HUES48 (cell line): Measurements from ENCODE around the gene HES1.

ENCODE experiments used
- H3K27ac ChIP-seq: one replicate; pipeline ENCODE4 v1.7.0; 2013; ENCODE audit warnings: low read depth, low read length, inconsistent platforms
- H3K27me3 ChIP-seq: 2 replicates; pipeline ENCODE4 v1.6.1; 2013; ENCODE audit warnings: mild to moderate bottlenecking, low read length; ENCODE audit not compliant: control insufficient read depth, insufficient read depth
- H3K36me3 ChIP-seq: 2 replicates; pipeline ENCODE4 v1.6.1; 2013; ENCODE audit warnings: low read length; ENCODE audit not compliant: control insufficient read depth, insufficient read depth
- H3K4me1 ChIP-seq: 2 replicates; pipeline ENCODE4 v1.6.1; 2013; ENCODE audit warnings: mild to moderate bottlenecking, low read length; ENCODE audit not compliant: control insufficient read depth, insufficient read depth
- H3K4me3 ChIP-seq: 2 replicates; pipeline ENCODE4 v1.5.1; 2013; ENCODE audit warnings: mild to moderate bottlenecking, low read depth, low read length
- H3K9ac ChIP-seq: 2 replicates; pipeline ENCODE4 v1.6.1; 2013; ENCODE audit warnings: mild to moderate bottlenecking, low read depth, low read length, moderate library complexity
- H3K9me3 ChIP-seq: 2 replicates; pipeline ENCODE4 v1.6.1; 2013; ENCODE audit warnings: low read length; ENCODE audit not compliant: control insufficient read depth, insufficient read depth

Gene HES1

DNA sequence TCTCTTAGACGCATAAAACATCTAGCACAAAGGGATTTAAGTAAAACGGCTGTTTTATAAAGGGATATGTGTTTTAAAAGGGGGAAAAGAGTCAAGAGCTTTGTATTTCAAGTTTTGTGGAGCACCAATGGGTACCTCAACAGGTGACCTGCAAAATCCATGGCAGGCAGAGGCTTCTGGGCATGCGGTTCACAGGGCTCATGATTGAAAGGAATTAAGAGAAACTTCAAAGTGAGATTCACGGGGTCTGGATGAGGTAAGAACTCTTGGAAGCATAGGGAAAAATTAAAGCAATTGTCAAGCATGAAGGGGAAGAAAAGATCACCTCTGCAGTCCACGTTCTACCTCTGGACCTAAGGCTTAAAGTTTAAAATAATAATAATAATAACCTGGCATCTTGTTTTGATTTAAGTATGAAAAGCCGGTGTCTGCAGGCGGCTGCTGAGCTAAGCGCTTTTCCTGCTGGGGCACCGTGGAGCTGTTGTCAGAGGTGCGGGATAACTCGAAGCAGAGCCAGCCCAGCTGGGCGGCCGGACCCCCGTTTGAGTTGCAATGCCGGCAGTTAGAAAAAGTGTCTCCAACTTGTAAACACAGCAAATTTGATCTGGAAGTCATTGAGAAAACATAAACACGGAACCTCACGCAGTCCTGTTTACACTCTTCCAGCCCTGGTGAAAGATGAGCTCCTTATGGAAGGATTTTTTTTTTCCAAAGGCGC is 40.5 kb downstream of the HES1 start:
- H3K27ac ChIP-seq = no peak overlapping the region
- no peak overlapping the region for H3K9ac ChIP-seq
- H3K9me3 ChIP-seq = no peaks in the 10 kb centered on the region
- H3K4me1 ChIP-seq = peaks cover 22% of the 10 kb centered on the region
- H3K4me3 ChIP-seq = no peak overlapping the region
- 0 out of 2 replicates have a peak, but pooled peaks cover 4% of the 10 kb centered on the region for H3K27me3 ChIP-seq
- no peaks in the 10 kb centered on the region for H3K36me3 ChIP-seq

DNA sequence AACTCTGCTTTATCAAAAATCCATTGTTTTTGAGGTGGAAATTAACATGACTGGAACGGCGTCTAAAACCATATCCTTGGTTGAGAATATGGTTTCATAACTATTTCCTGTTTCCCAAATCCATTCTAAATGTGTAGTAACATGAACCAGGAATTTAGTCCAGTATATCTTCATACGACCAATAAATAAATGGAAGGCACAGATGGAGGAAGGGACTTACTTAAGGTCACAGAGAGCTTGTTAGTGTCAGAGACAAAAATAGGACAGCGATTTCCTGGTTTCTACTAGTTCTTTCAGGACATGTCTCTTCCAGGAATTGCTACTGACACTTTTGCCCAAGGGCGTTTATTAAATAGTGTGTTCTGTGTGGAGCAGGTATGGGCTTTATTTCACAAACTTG is 41.2 kb downstream of the HES1 start:
- Histone ChIP-seq H3K9ac (no peak overlapping the region), H3K4me3 (no peak overlapping the region), H3K36me3 (no peaks in the 10 kb centered on the region), H3K4me1 (peaks cover 27% of the 10 kb centered on the region), H3K27me3 (0 out of 2 replicates have a peak, but pooled peaks cover 4% of the 10 kb centered on the region), H3K27ac (no peak overlapping the region), H3K9me3 (no peaks in the 10 kb centered on the region)

DNA sequence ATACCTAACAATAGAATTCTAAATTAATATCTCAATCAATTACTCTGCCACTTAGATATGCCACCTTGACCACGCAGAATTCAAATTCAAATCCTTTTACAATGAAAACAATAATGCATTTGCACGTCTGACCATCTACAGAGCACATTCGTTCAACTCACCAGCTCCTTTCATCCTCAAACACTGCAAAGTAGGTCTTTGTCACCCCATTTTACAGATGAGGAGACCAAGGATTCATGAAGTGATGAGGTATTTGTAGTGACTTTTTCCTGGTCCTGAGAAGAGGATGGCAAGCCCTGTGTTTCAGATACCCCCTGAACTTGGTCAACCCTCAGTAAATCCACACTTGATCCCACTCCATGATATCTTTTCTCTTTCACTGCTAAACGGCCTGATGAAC is 42.2 kb downstream of the HES1 start:
- H3K9ac ChIP-seq = no peak overlapping the region
- H3K36me3 ChIP-seq = no peaks in the 10 kb centered on the region
- H3K4me3 ChIP-seq = no peak overlapping the region
- no peaks in the 10 kb centered on the region for H3K9me3 ChIP-seq
- peaks cover 28% of the 10 kb centered on the region for H3K4me1 ChIP-seq
- no peak overlapping the region for H3K27ac ChIP-seq
- 0 out of 2 replicates have a peak, but pooled peaks cover 4% of the 10 kb centered on the region for H3K27me3 ChIP-seq

DNA sequence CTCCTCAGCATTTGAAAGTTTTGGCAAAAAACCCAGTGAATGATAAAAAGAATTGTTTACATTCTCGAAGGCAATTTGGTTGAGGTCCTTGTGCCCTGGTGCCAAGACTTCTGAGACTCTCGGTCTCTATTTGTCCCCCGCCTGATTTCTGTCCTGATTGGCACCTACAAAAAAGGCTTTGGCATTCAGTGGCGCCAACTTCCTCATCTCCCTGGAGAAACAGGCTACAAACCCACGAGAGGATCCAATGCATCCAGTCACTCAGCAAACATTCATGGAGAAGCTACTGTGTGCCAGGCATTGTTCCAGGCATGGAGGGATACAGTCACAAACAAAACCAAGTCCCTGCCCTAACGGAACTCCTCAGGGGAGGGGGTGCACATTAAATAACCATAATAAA is 42.7 kb downstream of the HES1 start:
- no peaks in the 10 kb centered on the region for H3K36me3 ChIP-seq
- 0 out of 2 replicates have a peak, but pooled peaks cover 4% of the 10 kb centered on the region for H3K27me3 ChIP-seq
- no peaks in the 10 kb centered on the region for H3K9me3 ChIP-seq
- no peak overlapping the region for H3K4me3 ChIP-seq
- H3K9ac ChIP-seq = no peak overlapping the region
- no peak overlapping the region for H3K27ac ChIP-seq
- H3K4me1 ChIP-seq = peaks cover 34% of the 10 kb centered on the region

DNA sequence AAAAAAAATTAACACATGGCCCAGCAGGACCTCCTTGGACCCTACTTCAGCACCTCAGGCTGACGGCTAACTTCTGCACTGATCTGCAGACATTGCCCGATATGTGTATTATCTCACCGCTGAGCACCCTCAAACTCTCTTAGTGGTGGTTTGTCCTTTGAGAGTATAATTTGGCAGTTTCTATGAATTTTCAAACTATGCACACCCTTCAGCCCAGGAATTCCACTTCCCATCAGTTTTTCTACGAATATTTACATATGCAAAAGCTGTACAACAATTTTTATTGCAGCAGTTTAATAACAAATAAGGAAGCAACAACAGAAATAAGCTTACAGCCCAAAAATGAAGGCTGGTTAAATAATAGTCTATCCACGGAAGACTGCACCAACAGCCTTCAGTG is 44.6 kb downstream of the HES1 start:
- Histone ChIP-seq H3K27me3 (0 out of 2 replicates have a peak, but pooled peaks cover 4% of the 10 kb centered on the region), H3K27ac (no peak overlapping the region), H3K36me3 (no peaks in the 10 kb centered on the region), H3K4me3 (no peak overlapping the region), H3K9ac (no peak overlapping the region), H3K9me3 (no peaks in the 10 kb centered on the region), H3K4me1 (peaks cover 44% of the 10 kb centered on the region)

DNA sequence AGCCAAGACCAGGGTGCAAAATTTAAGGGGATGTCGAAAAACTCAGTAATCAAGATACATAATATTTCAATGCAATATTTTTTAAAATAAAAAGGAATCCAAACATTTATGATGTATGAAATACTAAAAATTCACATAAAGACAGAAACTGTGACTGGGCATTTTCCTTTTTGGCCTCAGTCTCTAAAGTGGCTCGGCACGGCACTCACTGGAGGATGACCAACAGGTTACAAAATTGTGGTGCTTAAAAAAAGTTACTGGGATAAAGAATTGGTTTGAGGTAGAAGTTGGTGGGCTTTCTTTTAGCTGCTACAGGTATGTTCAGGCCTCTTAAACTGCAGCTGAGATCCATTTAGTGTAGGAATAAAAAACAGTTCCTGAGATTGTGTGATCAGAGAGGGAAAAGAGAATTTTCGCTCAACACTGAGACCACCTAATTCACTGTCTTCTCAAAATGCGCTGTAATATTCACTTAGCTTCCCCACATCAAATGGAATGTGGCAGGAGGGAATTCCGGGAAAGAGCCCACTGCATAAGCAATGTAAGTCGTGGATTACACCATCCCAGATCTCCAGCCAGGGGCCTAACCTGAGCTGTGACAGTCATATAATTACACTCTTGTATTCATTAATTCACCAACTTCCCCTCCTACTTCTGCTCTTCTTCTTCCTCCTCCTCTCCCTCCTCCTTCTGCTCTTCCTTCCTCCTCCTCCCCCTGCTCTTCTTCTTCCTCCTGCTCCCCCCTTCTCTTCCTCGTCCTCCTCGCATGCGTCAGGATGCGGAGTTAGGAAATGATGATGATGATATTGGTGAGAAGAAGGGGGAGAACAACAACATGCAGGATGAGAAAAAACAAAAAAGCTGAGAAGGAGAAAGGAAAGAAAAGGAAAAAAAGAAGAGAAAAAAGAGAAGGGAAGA is 45.9 kb downstream of the HES1 start:
- Histone ChIP-seq H3K9me3 (no peaks in the 10 kb centered on the region), H3K27me3 (0 out of 2 replicates have a peak, but pooled peaks cover 4% of the 10 kb centered on the region), H3K36me3 (no peaks in the 10 kb centered on the region), H3K4me1 (peaks cover 37% of the 10 kb centered on the region), H3K27ac (no peak overlapping the region), H3K4me3 (no peak overlapping the region), H3K9ac (no peak overlapping the region)

DNA sequence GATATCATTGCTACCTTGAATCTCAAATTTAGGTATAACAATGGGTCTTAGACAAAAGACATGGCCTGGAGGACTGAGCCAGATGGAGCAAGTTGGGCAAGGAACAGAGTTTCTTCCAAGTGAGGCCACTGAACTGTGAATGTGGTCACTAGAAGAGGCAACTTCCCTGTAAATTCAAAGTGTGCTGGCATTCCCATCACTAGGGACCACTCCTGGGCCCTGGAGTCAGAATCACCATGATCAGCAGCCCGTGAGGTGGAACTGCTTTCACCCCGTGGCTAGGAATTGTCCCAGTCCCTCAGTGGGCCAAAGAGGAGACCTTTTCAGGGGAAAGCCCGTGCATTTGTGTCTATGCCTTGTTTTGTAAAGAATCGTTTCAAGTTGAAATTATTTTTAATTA is 47.3 kb downstream of the HES1 start:
- peaks cover 27% of the 10 kb centered on the region for H3K4me1 ChIP-seq
- H3K4me3 ChIP-seq = no peak overlapping the region
- no peaks in the 10 kb centered on the region for H3K27me3 ChIP-seq
- H3K9me3 ChIP-seq = no peaks in the 10 kb centered on the region
- no peaks in the 10 kb centered on the region for H3K36me3 ChIP-seq
- no peak overlapping the region for H3K9ac ChIP-seq
- H3K27ac ChIP-seq = no peak overlapping the region

DNA sequence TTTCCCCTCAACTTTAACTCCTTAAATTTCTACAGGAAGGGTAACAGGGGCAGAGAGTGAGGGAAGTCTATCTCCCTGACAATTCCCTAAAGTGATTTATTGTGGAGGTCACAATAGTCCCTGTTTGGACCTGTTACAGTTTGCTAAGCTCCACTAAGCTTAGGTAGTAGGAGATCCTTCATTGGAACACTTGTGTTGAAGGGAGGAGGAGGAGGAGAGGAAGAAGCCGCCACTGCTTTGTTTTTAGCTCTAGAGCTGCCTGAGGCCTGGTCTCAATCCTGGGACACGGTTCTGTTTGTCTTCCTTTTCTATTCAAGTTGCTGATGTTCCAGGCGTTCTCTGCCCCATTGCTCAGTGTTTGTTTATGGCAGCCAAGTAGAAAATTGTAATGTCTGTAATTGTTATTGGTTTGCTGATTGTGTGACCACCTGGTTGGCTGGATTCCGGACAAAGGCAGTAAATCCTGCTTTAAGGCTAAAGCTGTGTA is 48.4 kb downstream of the HES1 start:
- H3K36me3 ChIP-seq = no peaks in the 10 kb centered on the region
- peaks cover 27% of the 10 kb centered on the region for H3K4me1 ChIP-seq
- H3K27ac ChIP-seq = peak overlapping the region; percentile 9
- no peaks in the 10 kb centered on the region for H3K27me3 ChIP-seq
- H3K4me3 ChIP-seq = no peak overlapping the region
- H3K9me3 ChIP-seq = no peaks in the 10 kb centered on the region
- H3K9ac ChIP-seq = no peak overlapping the region

DNA sequence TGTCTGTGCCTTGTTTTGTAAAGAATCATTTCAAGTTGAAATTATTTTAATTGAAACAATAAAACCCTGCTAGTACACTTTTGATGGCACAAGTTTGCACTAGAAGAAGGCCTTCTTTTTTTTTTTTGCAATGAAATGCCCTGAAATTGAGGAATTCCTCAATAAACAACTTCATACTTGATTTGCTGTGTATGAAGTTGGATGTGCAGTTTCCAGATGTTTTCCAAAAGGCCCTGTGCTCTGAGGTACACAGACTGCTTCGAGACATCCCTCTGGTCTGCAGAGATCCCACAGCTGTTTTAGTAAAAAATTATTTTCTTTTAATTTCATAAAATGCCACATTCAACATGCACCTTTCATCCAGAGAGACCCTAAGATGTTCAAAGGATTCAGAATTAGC is 48.9 kb downstream of the HES1 start:
- H3K36me3 ChIP-seq = no peaks in the 10 kb centered on the region
- peaks cover 27% of the 10 kb centered on the region for H3K4me1 ChIP-seq
- no peak overlapping the region for H3K4me3 ChIP-seq
- no peak overlapping the region for H3K9ac ChIP-seq
- H3K27ac ChIP-seq = no peak overlapping the region
- H3K27me3 ChIP-seq = no peaks in the 10 kb centered on the region
- H3K9me3 ChIP-seq = no peaks in the 10 kb centered on the region

DNA sequence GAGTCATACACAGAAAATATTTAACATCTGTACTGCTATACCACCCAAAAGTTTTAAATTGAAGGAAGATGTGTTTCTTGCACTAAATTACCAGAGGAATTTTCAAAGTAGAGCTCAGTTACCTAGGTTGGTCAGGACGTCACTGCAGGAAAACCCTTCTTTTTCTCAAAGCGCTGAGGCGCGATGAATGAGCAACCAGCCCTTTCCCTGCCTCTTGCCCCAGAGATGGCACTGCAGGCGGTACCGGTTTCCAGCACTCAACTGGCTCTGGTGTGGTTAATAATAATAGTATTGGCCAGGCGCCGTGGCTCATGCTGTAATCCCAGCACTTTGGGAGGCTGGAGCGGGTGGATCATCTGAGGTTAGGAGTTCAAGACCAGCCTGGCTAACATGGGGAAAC is 49.3 kb downstream of the HES1 start:
- peaks cover 27% of the 10 kb centered on the region for H3K4me1 ChIP-seq
- no peak overlapping the region for H3K27ac ChIP-seq
- H3K27me3 ChIP-seq = no peaks in the 10 kb centered on the region
- no peaks in the 10 kb centered on the region for H3K36me3 ChIP-seq
- no peak overlapping the region for H3K9ac ChIP-seq
- no peak overlapping the region for H3K4me3 ChIP-seq
- no peaks in the 10 kb centered on the region for H3K9me3 ChIP-seq
